Stromal cell of bone marrow (primary cell): ENCODE results near the gene INVS.

Experiments
- DNase-seq: peaks from one replicate; pipeline ENCODE4 v3.0.0-alpha.2; 2012; ENCODE audit warnings: low read depth

The INVS gene

GRCh38 chr9:100281066-100281465 lies 182.0 kb downstream of the INVS start:
- no peak for DNase-seq

DNA sequence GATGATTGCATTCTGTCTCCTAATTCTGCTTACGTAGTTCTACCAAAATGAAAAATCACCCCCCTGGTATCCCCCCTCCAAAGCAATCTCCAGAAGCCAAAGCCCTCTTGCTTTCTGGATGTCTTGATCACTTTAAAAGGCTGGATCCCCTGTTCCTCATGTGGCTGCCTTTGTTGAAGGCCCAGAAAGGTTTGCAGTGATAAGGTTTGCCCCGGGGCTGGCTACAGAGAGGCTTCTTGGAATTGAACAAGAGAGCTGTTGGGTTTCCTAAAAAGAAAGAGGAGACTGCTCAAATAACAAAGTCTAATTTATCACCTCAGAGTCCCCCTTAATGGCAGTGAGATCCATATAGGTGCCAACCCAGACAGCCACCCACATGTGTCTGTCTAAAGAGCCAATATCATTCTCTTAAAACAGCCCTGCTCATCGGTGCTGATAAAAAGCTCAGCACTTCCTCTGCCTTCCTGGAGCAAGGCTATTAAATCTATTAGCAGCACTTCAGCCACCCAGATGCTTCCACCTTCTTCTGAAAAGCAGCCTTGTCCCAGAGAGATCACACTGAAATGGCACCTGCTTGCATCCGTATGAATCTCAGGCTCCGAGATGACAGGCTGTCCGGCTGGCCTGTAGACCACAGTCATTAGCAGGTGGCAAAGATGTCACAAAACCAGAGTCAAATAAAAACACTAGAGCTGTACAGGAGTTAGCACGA lies 182.8 kb downstream of the INVS start:
- DNase-seq: no peak

DNA sequence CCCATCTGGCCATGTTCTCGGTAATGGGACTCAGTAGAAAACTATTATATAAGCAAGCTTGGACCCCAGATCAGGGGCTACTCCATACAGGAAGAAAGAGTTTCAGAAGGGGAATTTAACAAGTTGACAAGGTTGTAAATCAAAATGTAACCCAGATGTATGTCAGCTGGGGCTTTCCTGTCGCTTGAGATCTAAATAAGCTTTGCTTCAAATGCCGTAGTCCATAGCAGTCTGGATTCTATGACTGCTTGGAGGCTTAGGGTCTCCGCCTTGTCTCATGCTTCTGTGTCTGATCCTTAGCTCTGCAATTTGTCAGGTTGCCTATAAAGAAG lies 183.3 kb downstream of the INVS start:
- no peak for DNase-seq

DNA sequence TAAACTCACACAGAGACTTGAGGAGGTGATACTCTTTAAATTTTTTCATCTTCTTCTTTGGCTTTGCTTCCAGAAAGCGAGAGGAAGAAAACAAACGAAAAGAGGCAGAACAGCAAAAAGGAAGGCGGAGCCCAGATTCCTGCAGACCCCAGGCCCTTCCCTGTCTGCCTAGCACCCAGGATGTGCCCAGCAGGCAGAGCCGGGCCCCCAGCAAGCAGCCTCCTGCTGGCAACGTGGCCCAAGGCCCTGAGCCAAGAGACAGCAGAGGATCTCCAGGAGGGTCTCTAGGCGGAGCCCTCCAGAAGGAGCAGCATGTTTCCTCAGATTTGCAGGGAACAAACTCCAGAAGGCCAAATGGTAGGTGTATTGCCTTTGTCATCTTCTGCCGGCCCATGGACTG lies 185.2 kb downstream of the INVS start:
- no peak for DNase-seq

DNA sequence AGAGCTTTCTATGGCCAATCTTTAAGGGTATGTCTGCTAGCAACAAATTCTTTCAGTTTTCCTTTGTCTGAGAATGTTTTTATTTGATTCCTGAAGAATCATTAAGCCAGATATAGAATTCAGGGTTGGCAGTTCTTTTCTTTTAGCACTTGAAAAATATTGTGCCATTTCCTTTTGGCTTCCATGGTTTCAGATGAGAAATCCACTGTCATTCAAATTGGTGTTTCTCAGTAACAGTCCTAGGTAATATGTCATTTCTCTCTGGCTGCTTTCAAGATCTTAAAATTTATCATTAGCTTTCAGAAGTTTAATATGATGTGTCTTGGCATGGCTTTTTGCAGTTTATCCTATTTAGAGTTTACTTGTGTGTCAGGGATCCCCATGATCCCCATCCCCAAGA lies 186.0 kb downstream of the INVS start:
- no peak for DNase-seq

DNA sequence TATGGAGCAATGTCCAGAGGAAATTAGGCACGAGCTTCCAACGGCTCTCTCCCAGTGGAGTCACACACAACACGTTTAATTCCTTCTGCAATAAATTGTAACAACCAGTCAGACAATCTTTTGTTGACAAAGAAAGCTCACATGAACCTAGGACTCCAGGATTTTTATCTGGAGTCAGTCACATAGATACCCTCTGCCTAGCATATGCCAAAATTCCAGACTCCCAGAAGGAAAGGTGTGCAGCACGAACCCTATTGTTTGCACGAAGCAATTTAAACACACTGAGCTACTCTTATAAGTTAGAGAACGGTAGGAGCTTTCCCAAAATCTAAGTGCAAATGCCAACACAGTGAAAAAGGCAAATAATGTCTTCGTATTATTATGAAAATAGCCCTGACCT lies 186.6 kb downstream of the INVS start:
- DNase-seq: no peak

GRCh38 chr9:100286257-100286656 lies 187.2 kb downstream of the INVS start:
- no peak for DNase-seq

GRCh38 chr9:100287186-100287585 lies 188.1 kb downstream of the INVS start:
- DNase-seq: no peak

DNA sequence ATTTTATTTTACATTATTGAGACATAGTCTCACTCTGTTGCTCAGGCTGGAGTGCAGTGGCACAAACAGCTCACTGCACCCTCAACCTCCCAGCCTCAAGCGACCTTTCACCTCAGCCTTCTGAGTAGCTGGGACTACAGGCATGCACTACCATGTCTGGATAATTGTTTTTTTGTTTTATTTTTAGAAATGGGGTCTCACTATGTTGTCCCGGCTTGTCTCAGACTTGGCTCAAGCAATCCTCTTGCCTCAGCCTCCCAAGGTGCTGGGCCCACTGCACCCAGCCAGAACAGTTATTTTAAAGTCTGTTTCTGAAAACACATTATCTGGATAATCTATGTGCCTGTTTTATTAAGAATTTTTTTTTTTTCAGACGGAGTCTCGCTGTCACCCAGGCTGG lies 191.7 kb downstream of the INVS start:
- no peak for DNase-seq

DNA sequence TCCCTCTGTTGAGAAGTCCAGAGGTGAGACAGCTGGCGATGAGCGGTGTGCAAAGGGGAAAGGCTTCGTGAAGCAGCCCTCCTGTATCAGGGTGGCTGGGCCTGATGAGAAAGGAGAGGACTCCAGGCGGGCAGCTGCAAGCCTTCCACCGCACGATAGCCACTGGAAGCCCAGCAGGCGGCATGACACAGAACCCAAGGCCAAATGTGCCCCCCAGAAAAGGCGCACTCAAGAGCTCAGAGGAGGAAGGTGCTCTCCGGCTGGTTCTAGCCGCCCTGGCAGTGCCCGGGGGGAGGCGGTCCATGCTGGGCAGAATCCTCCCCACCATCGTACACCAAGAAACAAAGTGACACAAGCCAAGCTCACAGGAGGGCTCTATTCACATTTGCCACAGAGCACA lies 193.4 kb downstream of the INVS start:
- DNase-seq: no peak

DNA sequence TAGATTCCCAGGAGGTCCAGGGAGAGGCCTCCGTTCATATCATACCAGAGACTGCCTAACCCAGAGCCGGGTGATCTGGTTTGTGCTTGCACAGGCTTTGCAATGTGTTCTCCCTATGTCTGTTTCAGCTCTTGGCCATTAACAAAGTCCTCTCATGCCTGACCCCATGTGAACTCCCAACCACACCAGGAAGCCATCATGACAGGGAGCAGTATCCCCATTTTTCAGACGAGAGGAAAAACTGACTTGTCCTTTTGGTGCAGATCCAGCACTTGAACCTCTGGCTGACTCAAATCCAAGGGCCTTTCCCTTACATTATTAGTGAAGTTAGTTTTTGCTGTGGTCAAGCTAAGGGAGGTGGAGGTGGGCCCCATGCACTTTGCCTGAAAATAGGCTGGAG lies 195.3 kb downstream of the INVS start:
- peak; percentile 11 for DNase-seq

DNA sequence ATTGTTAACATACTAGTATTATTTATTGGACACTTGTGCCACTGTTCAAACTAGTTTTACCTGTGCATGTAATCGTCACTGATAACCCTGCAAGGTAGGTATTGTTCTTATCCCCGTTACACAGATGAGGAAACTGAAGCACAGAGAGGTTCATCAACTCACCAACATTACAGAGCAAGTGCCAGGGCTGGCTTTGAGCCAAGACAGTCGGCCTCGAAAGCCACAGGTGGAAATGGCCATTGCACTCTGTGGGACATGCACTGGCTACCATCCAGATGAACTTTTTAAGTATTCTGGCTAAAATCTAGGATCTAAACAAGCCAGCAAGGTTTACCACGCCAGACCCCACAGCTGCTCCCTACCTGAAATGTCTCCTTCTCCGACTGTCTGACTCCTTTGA lies 195.8 kb downstream of the INVS start:
- no peak for DNase-seq

DNA sequence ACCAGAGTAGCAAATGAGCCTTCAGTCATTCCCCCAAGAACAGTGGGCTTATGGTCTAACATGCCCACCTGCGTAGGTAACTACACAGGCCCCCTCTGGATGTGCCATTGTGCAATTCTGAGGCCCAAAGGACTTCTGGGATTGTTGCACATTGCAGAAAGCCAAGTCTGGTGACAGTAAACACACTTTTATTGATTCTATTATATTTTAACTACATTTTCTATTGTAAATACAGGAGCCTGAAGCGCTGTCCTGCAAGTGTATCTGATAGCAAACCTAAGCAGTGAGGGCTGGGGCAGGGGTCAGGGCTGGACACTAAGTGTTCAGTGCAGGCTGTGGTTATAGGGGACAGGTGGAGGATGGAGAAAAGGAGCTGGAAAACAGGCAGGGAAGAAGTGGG lies 196.2 kb downstream of the INVS start:
- no peak for DNase-seq

GRCh38 chr9:100296407-100296806 lies 197.4 kb downstream of the INVS start:
- no peak for DNase-seq

GRCh38 chr9:100298378-100298777 lies 199.3 kb downstream of the INVS start:
- no peak for DNase-seq

DNA sequence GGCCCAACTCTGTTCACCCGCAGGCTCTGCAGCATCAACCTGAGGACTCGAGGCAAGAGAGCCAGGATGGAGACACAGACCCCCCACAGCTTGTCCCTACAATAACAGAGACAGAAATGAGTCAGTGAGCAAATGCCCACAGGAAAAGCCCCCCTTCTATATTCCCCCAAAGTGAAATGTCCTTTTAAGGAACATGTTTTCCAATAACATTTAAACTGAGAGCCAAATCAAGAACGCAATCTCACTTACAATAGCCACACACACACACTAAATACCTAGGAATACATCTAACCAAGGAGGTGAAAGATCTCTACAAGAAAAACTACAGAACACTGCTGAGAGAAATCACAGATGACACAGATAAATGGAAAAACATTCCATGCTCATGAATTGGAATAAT lies 204.7 kb downstream of the INVS start:
- no peak for DNase-seq

- DNase-seq: no peak
Measured at GRCh38 chr9:100306283-100306682, 207.2 kb downstream of the INVS start.

DNA sequence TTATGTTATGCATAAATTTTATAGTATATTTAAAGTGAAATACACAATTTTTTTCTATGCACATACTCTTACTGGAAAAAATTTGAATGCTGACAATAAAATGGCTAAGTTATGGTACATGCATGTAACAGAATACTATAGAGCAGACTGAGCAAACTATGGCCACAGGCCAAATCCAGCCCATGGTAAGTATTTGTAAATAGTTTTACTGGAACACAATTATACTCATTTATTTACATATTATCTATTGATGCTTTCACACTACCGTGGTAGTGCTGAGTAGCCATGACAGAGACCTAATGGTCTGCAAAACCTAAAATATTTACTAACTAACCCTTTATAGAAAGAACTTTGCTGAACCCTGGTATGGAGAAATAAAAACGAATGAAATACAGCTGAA lies 208.0 kb downstream of the INVS start:
- DNase-seq: no peak

GRCh38 chr9:100308965-100309564 lies 210.0 kb downstream of the INVS start:
- DNase-seq: no peak

DNA sequence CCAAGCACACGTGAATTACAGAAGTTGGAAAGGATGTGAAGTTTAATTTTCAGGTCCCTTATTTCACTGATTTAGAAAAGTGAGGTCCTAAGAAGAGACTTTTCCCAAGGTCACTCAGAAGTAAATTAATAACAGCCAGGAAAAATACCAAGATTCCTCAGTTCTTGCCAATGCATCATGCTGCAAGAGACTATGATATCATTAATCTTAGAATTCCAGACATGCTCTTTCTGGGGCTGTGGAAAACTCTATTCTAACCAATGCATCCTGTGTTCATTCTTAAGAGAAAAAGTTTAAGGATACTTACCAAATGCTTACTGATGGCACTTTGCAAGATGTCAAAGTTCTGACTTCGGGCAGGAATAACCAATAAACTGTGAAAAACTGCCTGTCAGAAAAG lies 210.9 kb downstream of the INVS start:
- DNase-seq: peak; percentile 12

DNA sequence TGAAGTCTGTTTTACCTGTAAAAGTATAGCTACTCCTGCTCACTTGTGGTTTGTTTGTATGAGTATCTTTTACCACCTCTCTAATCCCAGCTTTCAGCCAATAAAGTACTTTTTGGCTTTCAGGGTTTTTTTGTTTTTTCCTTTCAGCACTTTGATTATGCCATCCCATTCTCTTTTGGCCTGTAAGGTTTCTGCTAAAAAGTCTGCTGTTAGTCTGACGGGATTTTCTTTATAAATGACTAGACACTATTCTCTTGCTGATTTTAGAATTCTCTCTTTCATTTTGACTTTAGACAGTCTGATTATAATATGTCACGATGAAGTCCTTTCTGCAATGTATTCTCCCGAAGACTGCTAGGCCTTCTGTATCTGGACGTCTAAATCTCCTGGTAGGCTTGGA lies 216.5 kb downstream of the INVS start:
- DNase-seq: no peak

DNA sequence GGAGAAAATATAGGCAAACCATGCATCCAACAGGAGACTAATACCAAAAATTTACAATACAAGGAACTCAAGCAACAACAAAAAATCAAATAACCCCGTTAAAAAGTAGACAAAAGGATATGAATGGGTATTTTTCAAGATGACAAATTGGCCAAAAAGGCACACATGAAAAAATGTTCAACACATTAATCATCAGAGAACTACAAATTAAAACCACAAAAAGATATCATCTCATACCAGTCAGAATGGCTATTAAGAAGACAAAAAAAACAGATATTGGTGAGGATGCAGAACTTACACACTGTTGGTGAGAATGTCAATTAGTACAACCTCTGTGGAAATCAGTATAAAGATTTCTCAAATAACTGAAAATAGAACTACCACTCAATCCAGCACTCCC lies 218.7 kb downstream of the INVS start:
- peak; percentile 14 for DNase-seq

DNA sequence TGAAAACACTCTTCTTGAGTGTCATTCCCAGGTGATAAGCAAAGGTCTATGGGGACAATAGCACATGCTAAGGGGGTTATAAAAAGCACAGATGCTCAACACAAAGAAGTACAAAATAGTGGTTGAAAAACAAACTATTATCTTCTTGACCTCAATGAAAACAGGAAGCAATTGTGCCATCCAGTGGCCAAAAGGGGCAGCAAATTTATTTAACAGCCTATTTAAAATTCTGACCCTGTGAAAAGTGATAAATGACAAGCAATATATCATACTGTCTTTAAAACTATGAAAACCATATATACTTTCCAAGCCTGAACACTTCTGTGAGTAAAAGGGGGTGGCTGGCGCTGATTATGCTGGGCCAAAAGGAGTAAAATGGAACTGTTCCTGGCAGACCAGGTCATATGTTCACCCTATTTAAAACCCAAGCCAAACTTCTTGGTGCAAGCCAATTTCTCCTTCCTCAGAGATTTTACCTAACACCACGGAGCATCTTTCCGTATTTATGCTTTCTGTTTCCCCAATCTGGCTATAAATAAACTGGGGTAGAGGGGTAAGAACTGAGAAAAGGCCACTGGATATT lies 224.0 kb downstream of the INVS start:
- DNase-seq: peak; percentile 28

GRCh38 chr9:100324594-100325200 lies 225.7 kb downstream of the INVS start:
- DNase-seq: peak; percentile 21
